HUES6 (cell line): Measurements from ENCODE around the gene ELOVL2.

Source experiments
- H3K27ac ChIP-seq: 2 replicates; pipeline ENCODE4 v1.7.0; 2013; ENCODE audit warnings: low read depth, mild to moderate bottlenecking, low read length, inconsistent platforms
- H3K27me3 ChIP-seq: 2 replicates; pipeline ENCODE4 v1.6.1; 2013; ENCODE audit warnings: low read length; ENCODE audit not compliant: control insufficient read depth, insufficient read depth
- H3K36me3 ChIP-seq: 2 replicates; pipeline ENCODE4 v1.6.1; 2013; ENCODE audit warnings: low read length; ENCODE audit not compliant: control insufficient read depth, insufficient read depth
- H3K4me1 ChIP-seq: 2 replicates; pipeline ENCODE4 v1.6.1; 2013; ENCODE audit warnings: low read length; ENCODE audit not compliant: control insufficient read depth, insufficient read depth
- H3K4me3 ChIP-seq: 2 replicates; pipeline ENCODE4 v1.5.1; 2013; ENCODE audit warnings: low read depth, low read length
- H3K9ac ChIP-seq: one replicate; pipeline ENCODE4 v1.6.1; 2013; ENCODE audit warnings: mild to moderate bottlenecking, low read length
- H3K9me3 ChIP-seq: 2 replicates; pipeline ENCODE4 v1.6.1; 2013; ENCODE audit warnings: low read depth, low read length; ENCODE audit not compliant: control insufficient read depth, insufficient read depth

ELOVL2 gene

DNA sequence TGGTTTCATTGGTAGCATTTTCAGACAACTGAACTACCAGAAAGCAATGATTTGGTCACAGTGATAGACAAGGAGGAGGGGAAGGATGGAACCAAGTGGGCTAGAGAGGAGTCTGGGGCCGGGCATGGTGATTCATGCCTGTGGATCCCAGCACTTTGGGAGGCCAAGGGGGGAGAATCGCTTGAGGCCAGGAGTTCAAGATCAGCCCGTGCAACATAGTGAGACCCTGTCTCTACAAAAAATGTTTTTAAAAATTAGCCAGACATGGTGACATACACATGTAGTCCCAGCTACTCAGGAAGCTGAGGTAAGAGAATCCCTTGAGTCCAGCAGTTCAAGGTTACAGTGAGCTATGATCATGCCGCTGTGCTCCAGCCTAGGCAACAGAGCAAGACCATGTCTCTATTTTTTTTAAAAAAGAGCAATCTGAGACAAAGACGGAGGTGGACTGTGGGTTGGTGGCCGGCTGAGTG, 86.7 kb downstream of the ELOVL2 start:
- Histone ChIP-seq H3K27me3 (peaks cover 23% of the 10 kb centered on the region; the same call in 1 of the 2 replicates), H3K4me1 (peaks cover 6% of the 10 kb centered on the region; the same call in 1 of the 2 replicates), H3K4me3 (no peak overlapping the region), H3K9ac (no peak overlapping the region), H3K9me3 (no peaks in the 10 kb centered on the region), H3K36me3 (no peaks in the 10 kb centered on the region), H3K27ac (no peak overlapping the region)

DNA sequence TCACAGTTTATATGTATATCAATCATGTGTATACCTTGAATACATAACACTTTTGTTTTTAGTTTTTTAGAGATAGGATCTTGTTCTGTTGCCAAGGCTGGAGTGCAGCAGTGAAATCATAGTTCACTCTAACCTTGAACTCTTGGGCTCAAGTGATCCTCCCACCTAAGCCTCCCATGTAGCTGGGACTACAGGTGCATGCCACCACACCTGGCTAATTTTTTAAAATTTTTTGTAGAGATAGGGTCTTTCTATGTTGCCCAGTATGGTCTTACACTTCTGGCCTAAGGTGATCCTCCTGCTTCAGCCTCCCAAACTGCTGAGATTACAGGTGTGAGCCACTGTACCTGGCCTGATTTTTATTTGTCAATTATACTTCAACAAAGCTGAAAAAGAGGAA, 87.3 kb downstream of the ELOVL2 start:
- Histone ChIP-seq H3K4me3 (no peak overlapping the region), H3K9me3 (no peaks in the 10 kb centered on the region), H3K27ac (no peak overlapping the region), H3K36me3 (no peaks in the 10 kb centered on the region), H3K27me3 (peaks cover 18% of the 10 kb centered on the region; the same call in 1 of the 2 replicates), H3K9ac (no peak overlapping the region), H3K4me1 (peaks cover 6% of the 10 kb centered on the region; the same call in 1 of the 2 replicates)

DNA sequence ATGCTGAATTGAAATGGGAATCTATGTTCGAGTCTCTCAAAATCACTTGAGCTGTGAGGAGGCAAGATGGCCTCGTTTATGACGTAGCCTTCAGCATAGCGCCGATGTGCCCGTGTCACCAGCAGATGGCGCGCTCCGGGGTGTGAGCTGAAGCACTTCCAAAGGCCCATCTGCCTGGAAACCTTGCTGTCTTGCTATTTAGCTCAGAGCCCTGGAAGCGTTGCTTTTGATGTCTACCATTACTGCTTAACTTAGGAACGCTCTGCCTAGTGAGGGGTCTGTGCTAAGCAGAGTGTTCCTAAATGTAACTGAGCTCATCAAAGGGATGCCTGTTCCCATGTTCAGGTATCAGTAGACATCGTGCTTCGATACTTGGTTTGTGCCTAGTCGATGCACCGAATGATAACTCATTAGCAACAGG, 89.5 kb downstream of the ELOVL2 start:
- H3K4me1 ChIP-seq, result peaks cover 4% of the 10 kb centered on the region; the same call in 1 of the 2 replicates
- no peak overlapping the region for H3K4me3 ChIP-seq
- H3K27me3 ChIP-seq, result no peaks in the 10 kb centered on the region
- no peak overlapping the region for H3K27ac ChIP-seq
- no peak overlapping the region for H3K9ac ChIP-seq
- no peaks in the 10 kb centered on the region for H3K9me3 ChIP-seq
- no peaks in the 10 kb centered on the region for H3K36me3 ChIP-seq

DNA sequence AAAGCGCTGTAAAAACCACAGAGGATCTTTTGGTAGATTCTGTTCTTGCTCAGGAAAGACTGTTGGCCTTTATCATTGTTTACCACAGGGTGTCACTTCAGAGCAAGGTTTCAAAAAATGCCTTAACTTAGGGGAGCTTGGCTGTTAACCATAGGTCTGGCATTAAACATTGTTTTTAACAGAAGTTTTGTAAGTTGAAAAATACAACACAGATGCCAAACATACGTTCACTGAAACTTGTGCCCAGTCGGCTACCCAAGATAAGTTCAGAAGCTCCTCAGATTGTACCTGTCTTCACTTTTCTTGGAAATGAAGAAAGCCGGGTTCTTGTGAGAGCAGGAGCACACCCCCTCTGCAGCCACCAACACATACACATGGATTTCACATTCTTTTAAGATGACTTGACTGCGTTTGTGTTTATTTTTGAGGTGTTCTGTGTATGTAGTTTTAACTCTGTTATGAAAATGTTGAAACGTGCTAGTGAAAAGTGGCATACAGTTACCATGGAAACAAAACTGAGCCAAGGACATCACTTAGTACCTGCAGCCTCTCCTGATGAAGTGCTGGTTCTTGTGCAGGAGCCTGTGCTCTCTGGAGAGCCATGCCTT, 92.3 kb downstream of the ELOVL2 start:
- Histone ChIP-seq H3K27ac (no peak overlapping the region), H3K27me3 (no peaks in the 10 kb centered on the region), H3K9ac (no peak overlapping the region), H3K36me3 (no peaks in the 10 kb centered on the region), H3K4me1 (peaks cover 4% of the 10 kb centered on the region; the same call in 1 of the 2 replicates), H3K4me3 (no peak overlapping the region), H3K9me3 (no peaks in the 10 kb centered on the region)

DNA sequence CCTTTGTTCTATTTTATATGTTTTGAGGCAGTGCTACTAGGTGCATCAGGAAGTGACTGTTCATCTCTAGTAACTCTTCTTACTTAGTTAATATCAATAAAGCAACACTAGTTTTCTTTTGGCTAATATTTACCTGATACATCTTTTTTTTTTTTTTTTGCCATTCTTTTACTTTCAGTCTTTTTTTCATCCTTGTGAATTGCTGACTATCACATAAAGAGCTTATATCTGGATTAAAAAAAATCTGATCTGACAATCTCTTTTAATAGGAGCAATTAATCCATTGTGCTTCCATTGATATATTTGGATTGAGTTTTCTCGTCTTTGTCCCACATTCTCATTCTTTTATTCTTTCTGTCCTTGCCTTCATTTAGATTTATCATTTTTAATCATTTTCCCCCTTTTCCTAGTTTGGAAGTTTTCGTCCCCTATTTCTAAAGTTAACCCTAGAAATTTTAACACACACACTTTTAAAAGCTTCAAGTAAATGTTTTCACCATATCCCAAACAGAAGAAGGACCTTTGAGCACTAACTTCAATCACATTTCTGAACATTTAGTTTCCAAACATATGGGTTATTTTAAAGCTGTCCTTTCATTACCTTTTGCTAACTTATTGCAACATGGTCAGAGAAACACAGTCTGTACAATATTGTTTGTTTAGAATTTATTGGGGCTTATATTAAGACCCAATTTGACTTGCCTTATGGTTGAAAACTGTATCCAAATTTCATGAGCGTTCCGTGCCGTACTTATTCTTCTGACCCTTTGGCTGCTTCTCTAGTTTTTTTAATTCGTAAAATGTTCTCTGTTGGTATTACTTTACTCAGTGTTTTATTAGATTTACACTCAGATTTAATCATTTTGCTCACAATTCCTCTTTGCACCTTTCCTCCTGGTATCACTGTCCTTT, 94.3 kb downstream of the ELOVL2 start:
- H3K4me1 ChIP-seq, result peaks cover 2% of the 10 kb centered on the region; the same call in 1 of the 2 replicates
- no peak overlapping the region for H3K9ac ChIP-seq
- no peaks in the 10 kb centered on the region for H3K27me3 ChIP-seq
- no peak overlapping the region for H3K4me3 ChIP-seq
- no peak overlapping the region for H3K27ac ChIP-seq
- H3K9me3 ChIP-seq, result no peaks in the 10 kb centered on the region
- H3K36me3 ChIP-seq, result no peaks in the 10 kb centered on the region

DNA sequence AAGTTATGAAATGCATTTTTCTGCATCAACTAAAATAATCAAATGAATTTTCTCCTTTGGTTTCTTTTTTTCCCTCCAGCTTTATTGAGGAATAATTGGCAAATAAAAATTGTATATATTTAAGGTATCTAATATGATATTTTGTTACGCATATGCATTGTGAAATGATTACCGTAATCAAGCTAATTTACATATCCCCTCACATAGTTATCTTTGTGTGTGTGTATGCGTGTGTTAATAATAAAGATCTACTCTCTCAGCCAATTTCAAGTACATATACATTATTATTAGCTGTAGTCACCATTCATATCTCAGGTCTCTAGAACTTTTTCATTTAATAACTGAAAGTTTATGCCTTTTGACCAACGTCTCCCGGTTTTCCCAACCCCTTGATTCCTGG, 96.1 kb downstream of the ELOVL2 start:
- no peak overlapping the region for H3K9ac ChIP-seq
- no peak overlapping the region for H3K27ac ChIP-seq
- no peaks in the 10 kb centered on the region for H3K4me1 ChIP-seq

DNA sequence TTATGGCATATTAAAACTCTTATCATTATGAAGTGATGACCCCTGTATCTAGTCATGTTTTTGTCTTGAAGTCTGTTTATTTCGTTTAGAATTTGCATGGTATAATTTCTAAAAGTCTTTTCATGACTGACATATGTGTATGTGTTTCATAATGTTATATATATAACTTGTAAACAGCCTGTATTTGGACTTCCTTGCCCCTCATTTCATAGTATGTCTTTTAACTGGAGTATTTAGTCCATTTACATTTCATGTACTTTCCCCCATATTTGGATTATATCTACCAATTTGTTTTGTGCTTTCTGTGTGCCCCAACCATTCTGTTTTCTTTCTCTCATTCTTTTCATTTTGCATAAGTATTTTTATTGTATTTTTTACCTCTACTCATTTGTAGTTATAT, 98.3 kb downstream of the ELOVL2 start:
- Histone ChIP-seq H3K4me1 (no peaks in the 10 kb centered on the region), H3K27me3 (no peaks in the 10 kb centered on the region), H3K27ac (no peak overlapping the region), H3K36me3 (no peaks in the 10 kb centered on the region), H3K9ac (no peak overlapping the region), H3K9me3 (no peaks in the 10 kb centered on the region), H3K4me3 (no peak overlapping the region)

More for the DNA sequence above, 96.1 kb downstream of the ELOVL2 start:
- Histone ChIP-seq H3K36me3 (no peaks in the 10 kb centered on the region), H3K4me3 (no peak overlapping the region), H3K9me3 (no peaks in the 10 kb centered on the region), H3K27me3 (no peaks in the 10 kb centered on the region)

DNA sequence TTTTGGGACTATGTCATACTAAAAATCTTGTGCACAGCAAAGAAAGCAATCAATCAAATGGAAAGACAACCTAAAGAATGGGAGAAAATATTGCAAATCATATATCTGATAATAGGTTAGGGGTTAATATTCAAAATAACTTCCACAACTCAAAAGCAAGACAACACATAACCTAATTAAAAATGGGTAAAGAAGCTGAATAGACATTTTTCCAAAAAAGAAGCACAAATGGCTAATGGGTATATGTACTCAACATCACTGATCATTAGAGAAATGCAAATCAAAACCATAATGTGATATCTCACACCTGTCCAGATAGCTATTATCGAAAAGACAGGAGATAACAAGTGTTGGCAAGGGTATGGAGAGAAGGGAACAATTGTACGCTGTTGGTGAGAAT, 104.3 kb downstream of the ELOVL2 start:
- Histone ChIP-seq H3K4me1 (no peaks in the 10 kb centered on the region), H3K4me3 (no peak overlapping the region), H3K36me3 (no peaks in the 10 kb centered on the region), H3K9me3 (no peaks in the 10 kb centered on the region), H3K9ac (no peak overlapping the region), H3K27ac (no peak overlapping the region), H3K27me3 (no peaks in the 10 kb centered on the region)

DNA sequence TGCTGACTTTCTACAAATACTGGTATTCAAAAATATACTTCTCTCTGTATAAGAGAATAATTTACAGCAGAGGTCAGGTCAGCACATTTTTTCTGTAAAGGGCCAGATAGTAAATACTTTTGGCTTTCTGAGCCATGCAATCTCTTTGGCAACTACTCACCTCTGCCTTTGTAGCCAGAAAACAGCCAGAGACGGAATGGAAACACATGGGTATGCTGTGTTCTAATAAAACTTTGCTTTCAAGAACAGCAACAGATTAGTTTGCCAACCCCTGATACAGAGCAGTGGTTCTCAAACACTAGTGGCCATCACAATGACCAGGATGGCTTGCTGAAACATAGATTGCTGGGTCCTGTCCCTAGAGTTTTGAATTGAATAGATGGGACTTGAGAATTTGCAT, 111.0 kb downstream of the ELOVL2 start:
- Histone ChIP-seq H3K4me1 (no peaks in the 10 kb centered on the region), H3K27ac (no peak overlapping the region), H3K36me3 (peaks cover 11% of the 10 kb centered on the region), H3K9me3 (no peaks in the 10 kb centered on the region), H3K9ac (no peak overlapping the region), H3K4me3 (no peak overlapping the region), H3K27me3 (no peaks in the 10 kb centered on the region)
